Measurements from ENCODE around the gene DACH1. TPM values are rescaled to one million over a fixed set of nuclear protein-coding genes. Genes with fewer than 3 reads are reported as not detected.

The DACH1 gene
- total RNA-seq, 4 donors from 2014 or later, result 0.38 to 5.8 (median 2.5) TPM

GRCh38 chr13:71644579-71644978 is 222.4 kb downstream of the DACH1 start:
- no peak overlapping the region for H3K4me3 ChIP-seq (ENCODE audit: low read depth, poor library complexity, severe bottlenecking)
- WGBS, 2 donors, result 81% methylated on average over 1 of the region's 1 CpG
- TF ChIP-seq CTCF (IDR thresholded peaks at IDR 0.05), result no peak
- no peak for TF ChIP-seq POLR2A (IDR thresholded peaks at IDR 0.05)
- no peak for DNase-seq (ENCODE audit: low spot score in 2 of 2)
- intact Hi-C loops (cut with DNase I; ENCODE audit: low total_unique reads), result no loop called here

DNA sequence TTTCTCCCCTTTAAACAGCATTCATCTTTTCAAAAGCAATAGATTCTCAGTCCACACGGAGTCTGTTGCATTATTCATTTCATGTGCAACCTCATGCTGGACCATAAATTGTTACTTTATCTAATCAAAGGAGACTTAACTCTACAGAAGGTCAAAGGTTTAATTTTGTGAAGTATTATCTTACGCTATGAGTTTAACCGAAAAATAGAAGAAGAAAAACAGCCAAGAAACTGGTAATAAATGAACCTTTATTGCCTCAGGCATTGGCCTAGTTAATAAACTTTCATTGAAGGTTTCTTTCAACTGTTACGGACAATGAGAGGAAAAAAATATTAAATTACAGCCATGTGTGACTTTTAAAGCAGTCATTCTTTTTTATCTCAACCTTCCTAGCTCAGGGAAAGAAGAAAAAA is 223.6 kb downstream of the DACH1 start:
- TF ChIP-seq POLR2A (IDR thresholded peaks at IDR 0.05) (no peak), CTCF (IDR thresholded peaks at IDR 0.05) (no peak)
- DNase-seq (ENCODE audit: low spot score in 2 of 2), result no peak
- WGBS, 2 donors, result 65 to 67% methylated on average over 4 of the region's 4 CpGs
- H3K4me3 ChIP-seq (ENCODE audit: low read depth, poor library complexity, severe bottlenecking), result no peak overlapping the region
- intact Hi-C loops (cut with DNase I; ENCODE audit: low total_unique reads), result no loop called here

- WGBS, 2 donors, result 18 to 28% methylated on average over 1 of the region's 1 CpG
- TF ChIP-seq POLR2A (IDR thresholded peaks at IDR 0.05) (no peak), CTCF (IDR thresholded peaks at IDR 0.05) (no peak)
- no peak overlapping the region for H3K4me3 ChIP-seq (ENCODE audit: low read depth, poor library complexity, severe bottlenecking)
- DNase-seq (ENCODE audit: low spot score in 2 of 2), result no peak
- intact Hi-C loops (cut with DNase I; ENCODE audit: low total_unique reads), result no loop called here
These were observed 228.3 kb downstream of the DACH1 start for GRCh38 chr13:71638751-71639150.

GRCh38 chr13:71634602-71635443 is 232.2 kb downstream of the DACH1 start:
- 89 to 92% methylated on average over 2 of the region's 2 CpGs for WGBS, 2 donors
- no peak overlapping the region for H3K4me3 ChIP-seq (ENCODE audit: low read depth, poor library complexity, severe bottlenecking)
- intact Hi-C loops (cut with DNase I; ENCODE audit: low total_unique reads), result no loop called here
- no peak for DNase-seq (ENCODE audit: low spot score in 2 of 2)
- TF ChIP-seq POLR2A (IDR thresholded peaks at IDR 0.05) (no peak), CTCF (IDR thresholded peaks at IDR 0.05) (no peak)

DNA sequence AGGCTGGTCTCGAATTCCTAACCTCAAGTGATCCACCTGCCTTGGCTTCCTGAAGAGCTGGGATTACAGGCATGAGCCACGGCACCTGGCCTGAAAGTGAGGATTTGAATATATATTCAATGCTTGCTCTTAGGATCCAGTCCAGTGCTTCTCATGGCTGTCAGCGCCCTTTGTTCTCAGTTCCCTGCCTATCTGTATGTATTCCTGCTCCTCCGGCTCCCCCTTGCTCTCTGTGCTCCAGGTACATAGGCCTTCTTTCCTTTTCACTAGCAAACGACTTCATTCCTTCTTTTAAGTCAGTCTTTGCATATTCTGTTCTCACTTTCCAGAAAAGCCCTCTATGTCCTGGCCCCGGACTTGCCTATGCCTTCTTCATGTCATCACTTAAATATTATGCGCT is 232.8 kb downstream of the DACH1 start:
- intact Hi-C loops (cut with DNase I; ENCODE audit: low total_unique reads), result no loop called here
- DNase-seq (ENCODE audit: low spot score in 2 of 2), result no peak
- TF ChIP-seq POLR2A (IDR thresholded peaks at IDR 0.05) (no peak), CTCF (IDR thresholded peaks at IDR 0.05) (no peak)
- 85 to 90% methylated on average over 7 of the region's 7 CpGs for WGBS, 2 donors
- no peak overlapping the region for H3K4me3 ChIP-seq (ENCODE audit: low read depth, poor library complexity, severe bottlenecking)

DNA sequence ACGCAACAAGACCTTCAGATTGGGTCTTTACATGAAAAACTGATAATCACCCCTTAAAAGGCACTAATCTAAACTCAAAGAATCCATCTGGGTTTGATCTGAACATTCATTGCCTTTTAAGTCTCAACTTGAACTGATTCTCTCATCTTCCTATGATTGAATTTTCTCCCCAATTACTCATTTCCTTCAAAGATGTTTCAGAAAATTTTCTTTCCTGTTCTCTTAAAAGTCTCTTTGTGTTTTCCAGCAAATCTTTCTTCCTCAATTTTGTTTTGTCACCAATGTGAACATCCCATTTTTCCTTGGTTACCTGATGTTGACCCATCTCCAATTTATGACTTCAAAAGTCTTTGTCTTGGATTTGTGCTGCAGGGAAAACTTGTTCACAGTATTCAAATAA is 234.3 kb downstream of the DACH1 start:
- H3K4me3 ChIP-seq (ENCODE audit: low read depth, poor library complexity, severe bottlenecking), result no peak overlapping the region
- DNase-seq (ENCODE audit: low spot score in 2 of 2), result no peak
- intact Hi-C loops (cut with DNase I; ENCODE audit: low total_unique reads), result no loop called here
- WGBS, 2 donors, result 69 to 81% methylated on average over 1 of the region's 1 CpG
- TF ChIP-seq POLR2A (IDR thresholded peaks at IDR 0.05), result no peak
- no peak for TF ChIP-seq CTCF (IDR thresholded peaks at IDR 0.05)

Measured in lower leg skin (tissue), 4 donors.